Activated CD4-positive, alpha-beta T cell treated with anti-CD3 and anti-CD28 coated beads for 36 hours (primary cell): ENCODE results near the gene RAP1B. TPM values are rescaled to one million over a fixed set of nuclear protein-coding genes. Genes with fewer than 3 reads are reported as not detected.
A peak's percentile ranks its signal among the peaks of the same experiment; 100 is the strongest.

Experiments
- ATAC-seq: fragments of 200-7000 bp; cut with Tn5 transposase; one replicate; pipeline ENCODE4 v1.10.0; 2021; ENCODE audit warnings: mild to moderate bottlenecking, moderate library complexity
- CTCF ChIA-PET: fragments of 350-600 bp; sonication (Branson Sonifier 250); formaldehyde crosslinking; loops from one replicate; lab custom pipeline; 2021; ENCODE audit warnings: antibody characterized with exemption; lab: Charles Lee
- POLR2A ChIA-PET: fragments of 350-600 bp; sonication (Branson Sonifier 250); formaldehyde crosslinking; loops from one replicate; lab custom pipeline; 2021; ENCODE audit warnings: antibody characterized with exemption, inconsistent platforms; lab: Charles Lee
- DNase-seq: peaks from one replicate; pipeline ENCODE4 v3.0.0-alpha.2; 2020
- H3K27ac Mint-ChIP-seq: one replicate; pipeline ENCODE4 v1.8.0; 2021; ENCODE audit warnings: mixed read lengths
- H3K27me3 Mint-ChIP-seq: one replicate; pipeline ENCODE4 v1.8.0; 2021; ENCODE audit warnings: mixed read lengths
- H3K36me3 Mint-ChIP-seq: one replicate; pipeline ENCODE4 v1.8.0; 2021; ENCODE audit warnings: low read depth, mixed read lengths
- H3K4me1 Mint-ChIP-seq: one replicate; pipeline ENCODE4 v1.8.0; 2021; ENCODE audit warnings: mixed read lengths
- H3K4me3 Mint-ChIP-seq: one replicate; pipeline ENCODE4 v1.8.0; 2021; ENCODE audit warnings: mild to moderate bottlenecking, moderate library complexity, mixed read lengths
- H3K9me3 Mint-ChIP-seq: one replicate; pipeline ENCODE4 v1.8.0; 2021; ENCODE audit warnings: low read depth, mixed read lengths
- intact Hi-C, 2 experiments: fragments of 100-400 bp; cut with DNase I in 1 of 2; cut with micrococcal nuclease in 1 of 2; formaldehyde crosslinking; loops; one replicate each; pipeline versions ENCODE4 v1.14.2 to v1.15.1; 2022 to 2024; cut with DNase I, micrococcal nuclease
- total RNA-seq, 2 experiments: library from RNA; stranded (reverse); gene quantifications; one replicate each; pipeline ENCODE4 v1.2.3, GENCODE V29; 2021

The RAP1B gene
- total RNA-seq, 2 experiments from 2014 or later, result 174 to 242 TPM

DNA sequence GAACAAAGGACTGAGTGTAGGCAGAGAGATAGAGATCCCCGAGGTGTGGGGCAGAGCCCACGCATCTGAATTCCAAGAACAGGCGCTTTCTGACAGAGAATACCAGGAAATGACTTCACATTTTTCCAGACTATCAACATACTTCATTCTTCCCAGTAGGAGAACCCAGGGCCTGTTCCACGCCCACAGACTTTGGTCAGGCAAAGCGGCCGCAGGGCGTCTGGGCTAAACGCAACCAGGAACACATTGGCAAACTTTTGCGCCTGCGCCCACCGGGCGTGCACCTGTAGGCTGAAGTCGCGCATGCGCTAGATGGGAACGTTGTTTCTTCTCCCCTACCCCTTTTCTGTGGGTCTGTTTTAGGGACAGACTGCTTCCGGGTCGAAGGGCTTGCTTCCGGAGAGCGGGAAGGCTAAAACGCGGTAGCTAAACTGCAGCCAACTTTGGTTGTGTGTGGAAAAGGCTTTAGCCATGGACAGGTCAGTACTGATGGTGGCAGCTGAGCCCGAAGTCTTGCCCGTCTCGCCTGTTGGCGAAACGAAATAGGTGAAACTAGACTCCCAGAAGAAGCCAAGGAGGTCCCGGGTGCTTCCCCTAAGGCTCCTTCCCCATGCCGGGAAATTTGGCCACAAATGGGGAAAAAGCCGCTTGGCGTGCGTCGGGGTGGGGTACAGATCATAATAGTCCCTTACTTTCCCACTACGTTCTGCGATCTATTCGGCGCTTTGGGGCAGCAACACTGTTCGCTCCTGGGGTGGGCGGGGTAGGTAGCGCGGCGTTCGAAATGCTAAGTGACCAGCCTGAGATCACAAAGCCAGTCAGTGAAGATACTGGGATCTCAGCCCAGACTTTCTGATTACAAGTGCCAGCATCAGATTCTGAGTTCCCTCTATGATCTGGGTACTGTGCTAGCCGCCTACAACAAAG is 76.2 kb downstream of the RAP1B start, which contains the start of gene NUP107:
TSS of gene NUP107 (plus strand) at position 384 of the 927 bp plus-strand sequence. CDS start at position 472, 88 bp downstream.
- H3K9me3 Mint-ChIP-seq, result no peaks in the 10 kb centered on the region
- no peaks in the 10 kb centered on the region for H3K27me3 Mint-ChIP-seq
- ChIA-PET POLR2A (interaction anchor here (0.6 kb wide), 1 partner anchor 77 kb away, joined by 3 read pairs; the partner anchor contains the start of gene RAP1B), CTCF (interaction anchor here (0.8 to 1.5 kb wide), 3 partner anchors 73 to 357 kb away, joined by 3 to 4 read pairs (median 4); partner anchors contain the start of gene RAP1B)
- peak within 1 kb of the TSS; percentile 97 for H3K27ac Mint-ChIP-seq
- ATAC-seq, result peak; percentile 97
- peaks cover 34% of the 10 kb centered on the region for H3K4me1 Mint-ChIP-seq
- peak within 1 kb of the TSS; percentile 89 for H3K4me3 Mint-ChIP-seq
- intact Hi-C loops, result loop anchor here (1.0 to 10.0 kb wide), 15 partner anchors 12 to 1052 kb away; partner anchors contain the start of genes MDM1 (in 2 of the 2), RAP1B (in 2 of the 2), IL26 (in 1 of the 2) and MDM2 (in 1 of the 2)
- H3K36me3 Mint-ChIP-seq, result peaks cover 28% of the 10 kb centered on the region
- peak; percentile 98 for DNase-seq

GRCh38 chr12:68695454-68695853 is 84.8 kb downstream of the RAP1B start:
- Mint-ChIP-seq H3K27ac (no peak overlapping the region), H3K4me1 (no peaks in the 10 kb centered on the region), H3K27me3 (no peaks in the 10 kb centered on the region), H3K4me3 (no peak overlapping the region), H3K36me3 (peaks cover 63% of the 10 kb centered on the region), H3K9me3 (no peaks in the 10 kb centered on the region)
- ChIA-PET CTCF (no interaction called here), POLR2A (no interaction called here)
- ATAC-seq (no peak), DNase-seq (no peak)
- intact Hi-C loops, result no loop called here

DNA sequence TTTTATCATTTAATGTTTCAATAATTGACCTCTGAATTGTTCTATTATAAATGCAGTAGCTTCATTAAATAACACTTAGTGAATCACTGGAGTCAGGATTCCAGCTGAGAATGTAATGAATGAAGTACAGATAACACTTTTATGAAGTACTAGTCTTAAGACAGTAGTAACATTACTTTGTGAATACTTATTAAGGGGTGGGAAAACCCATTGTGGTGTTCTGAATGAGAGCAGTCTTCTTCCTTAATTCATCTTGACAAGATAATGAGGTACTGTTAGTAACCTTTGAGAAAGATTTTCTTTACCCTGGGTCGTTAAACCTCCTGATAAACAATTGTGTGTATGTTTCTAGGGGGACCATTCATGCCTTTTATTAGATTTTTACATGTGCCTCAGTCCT is 88.8 kb downstream of the RAP1B start:
- no peak for DNase-seq
- H3K36me3 Mint-ChIP-seq, result peaks cover 50% of the 10 kb centered on the region
- H3K4me1 Mint-ChIP-seq, result no peaks in the 10 kb centered on the region
- H3K9me3 Mint-ChIP-seq, result no peaks in the 10 kb centered on the region
- POLR2A ChIA-PET, result no interaction called here
- CTCF ChIA-PET, result no interaction called here
- H3K4me3 Mint-ChIP-seq, result no peak overlapping the region
- H3K27ac Mint-ChIP-seq, result no peak overlapping the region
- H3K27me3 Mint-ChIP-seq, result no peaks in the 10 kb centered on the region
- no peak for ATAC-seq
- intact Hi-C loops, result no loop called here

Other genes starting within 250 kb of the RAP1B start
- gene NUP107, start 76.1 kb downstream of the RAP1B start, total RNA-seq, result 100 to 1,000 TPM; 136 to 142 TPM
- gene SLC35E3, start 135.3 kb downstream of the RAP1B start, total RNA-seq, result 1 to 10 TPM; 3.5 to 5.1 TPM
- 100 to 1,000 TPM; 114 to 119 TPM for gene MDM2, start 197.3 kb downstream of the RAP1B start, total RNA-seq